DOHH2 (cell line): ENCODE data around the gene TMEM187.

Experiments used
- EZH2phosphoT487 ChIP-seq: fragments of 200-600 bp; sonication (generic); IDR thresholded peaks from 2 replicates; pipeline ENCODE4 v1.6.1; 2017; ENCODE audit warnings: borderline replicate concordance, mild to moderate bottlenecking, antibody characterized with exemption, low read length, moderate library complexity, mixed read lengths
- TF ChIP-seq, protein P1 (sequence below): fragments of 200-600 bp; sonication (generic); IDR thresholded peaks from one replicate; pipeline ENCODE4 v1.5.1; 2014; ENCODE audit warnings: antibody characterized with exemption, mild to moderate bottlenecking, low read depth, low read length; ENCODE audit not compliant: poor library complexity, severe bottlenecking

- TF ChIP-seq, protein P1, sequence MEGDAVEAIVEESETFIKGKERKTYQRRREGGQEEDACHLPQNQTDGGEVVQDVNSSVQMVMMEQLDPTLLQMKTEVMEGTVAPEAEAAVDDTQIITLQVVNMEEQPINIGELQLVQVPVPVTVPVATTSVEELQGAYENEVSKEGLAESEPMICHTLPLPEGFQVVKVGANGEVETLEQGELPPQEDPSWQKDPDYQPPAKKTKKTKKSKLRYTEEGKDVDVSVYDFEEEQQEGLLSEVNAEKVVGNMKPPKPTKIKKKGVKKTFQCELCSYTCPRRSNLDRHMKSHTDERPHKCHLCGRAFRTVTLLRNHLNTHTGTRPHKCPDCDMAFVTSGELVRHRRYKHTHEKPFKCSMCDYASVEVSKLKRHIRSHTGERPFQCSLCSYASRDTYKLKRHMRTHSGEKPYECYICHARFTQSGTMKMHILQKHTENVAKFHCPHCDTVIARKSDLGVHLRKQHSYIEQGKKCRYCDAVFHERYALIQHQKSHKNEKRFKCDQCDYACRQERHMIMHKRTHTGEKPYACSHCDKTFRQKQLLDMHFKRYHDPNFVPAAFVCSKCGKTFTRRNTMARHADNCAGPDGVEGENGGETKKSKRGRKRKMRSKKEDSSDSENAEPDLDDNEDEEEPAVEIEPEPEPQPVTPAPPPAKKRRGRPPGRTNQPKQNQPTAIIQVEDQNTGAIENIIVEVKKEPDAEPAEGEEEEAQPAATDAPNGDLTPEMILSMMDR: no peak
- no peak for TF ChIP-seq EZH2phosphoT487
Measured at GRCh38 chrX:154014429-154015380, 42.2 kb downstream of the TMEM187 start.
